ENCODE data around the gene USP34. TPM values are rescaled to one million over a fixed set of nuclear protein-coding genes. Genes with fewer than 3 reads are reported as not detected.
A peak's percentile ranks its signal among the peaks of the same experiment; 100 is the strongest.

The USP34 gene
- total RNA-seq (100 to 1,000 TPM; 230 to 235 TPM), polyA plus RNA-seq (ENCODE audit: insufficient read depth, low read depth, low replicate concordance) (92.3 TPM)
- long read RNA-seq, donor 1, partial matches to known transcripts: 14 of 14 reads
- long read RNA-seq, donor 1, other reads (novel, unspliced or antisense): 0 of 14 reads
- long read RNA-seq, donor 2, partial matches to known transcripts: 0 of 1 reads
- long read RNA-seq, donor 2, other reads (novel, unspliced or antisense): 0 of 1 reads

DNA sequence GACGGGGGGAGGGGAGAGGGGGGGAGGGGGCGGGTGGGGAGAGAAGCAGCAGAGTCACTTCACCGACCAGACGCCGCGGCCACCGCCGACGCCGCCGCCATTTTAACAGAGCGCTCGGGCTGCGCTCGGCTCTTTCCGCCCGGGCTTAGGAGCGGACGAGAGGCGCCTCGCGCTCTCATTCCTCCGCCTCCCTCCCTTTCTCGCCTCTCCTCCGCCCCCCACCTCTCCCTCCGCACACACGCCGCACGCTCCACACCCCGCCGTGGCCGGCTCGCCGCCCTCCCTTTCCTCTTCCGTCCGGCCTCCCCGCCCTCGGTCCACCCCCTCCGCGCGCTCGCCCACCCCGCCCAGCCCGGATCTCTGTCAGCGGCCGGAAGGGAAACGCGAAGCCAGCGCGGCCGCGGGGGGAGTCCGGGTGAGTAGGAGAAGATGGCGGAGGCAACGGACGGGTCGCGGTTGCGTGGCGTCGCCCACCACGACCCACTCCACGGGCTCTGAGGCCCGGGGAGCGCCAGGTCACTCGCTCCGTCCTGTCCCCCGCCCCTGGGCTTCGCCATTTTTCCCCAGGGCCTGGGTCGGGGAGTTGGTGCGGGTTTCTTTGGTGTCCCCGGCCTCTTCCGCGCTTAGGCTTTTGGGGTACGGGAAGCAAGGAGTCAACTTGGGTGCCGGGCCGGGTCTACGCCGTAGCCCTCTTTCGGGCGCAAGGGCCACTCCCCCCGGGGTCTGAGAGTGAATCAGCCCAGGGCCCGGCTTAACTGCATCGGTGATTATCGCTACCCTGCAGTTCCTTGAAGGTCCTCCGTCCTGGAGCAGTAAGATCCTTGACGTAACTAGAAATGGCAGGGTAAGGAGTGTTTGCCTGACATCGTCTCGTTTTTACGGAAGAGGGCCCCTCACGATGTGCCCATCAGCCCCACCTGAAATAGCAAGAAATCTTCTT is at the start of gene USP34:
Gene USP34 (minus strand): TSS at position 123 of the 940 bp plus-strand sequence. CDS start 395 bp downstream, outside the sequence.
- Histone ChIP-seq H3K27ac (peak within 1 kb of the TSS; percentile 92 to 99), H3K27me3 (no peaks in the 10 kb centered on the region), H3K36me3 (ENCODE audit: low read depth, missing control alignments) (no peaks in the 10 kb centered on the region), H3K4me3 (peak within 1 kb of the TSS; percentile 74 to 100), H3K4me1 (peaks cover 27% of the 10 kb centered on the region), H3K9me3 (no peaks in the 10 kb centered on the region)
- intact Hi-C loops (cut with DNase I; ENCODE audit: low total_unique reads): loop anchor here (2.0 kb wide), 1 partner anchor 66 kb away; no protein-coding TSS in a partner anchor
- TF ChIP-seq POLR2A (IDR thresholded peaks at IDR 0.05): peak; percentile 67
- no peak for TF ChIP-seq CTCF (IDR thresholded peaks at IDR 0.05)
- peak; percentile 95 for DNase-seq
- 1% methylated on average over 44 to 89 of the region's 91 CpGs for WGBS, 2 donors

- Histone ChIP-seq H3K27me3 (no peaks in the 10 kb centered on the region), H3K36me3 (ENCODE audit: low read depth, missing control alignments) (no peaks in the 10 kb centered on the region)
- 72 to 76% methylated on average over 3 of the region's 3 CpGs for WGBS, 2 donors
These were observed 49.4 kb upstream of the USP34 start for GRCh38 chr2:61520261-61520660.

DNA sequence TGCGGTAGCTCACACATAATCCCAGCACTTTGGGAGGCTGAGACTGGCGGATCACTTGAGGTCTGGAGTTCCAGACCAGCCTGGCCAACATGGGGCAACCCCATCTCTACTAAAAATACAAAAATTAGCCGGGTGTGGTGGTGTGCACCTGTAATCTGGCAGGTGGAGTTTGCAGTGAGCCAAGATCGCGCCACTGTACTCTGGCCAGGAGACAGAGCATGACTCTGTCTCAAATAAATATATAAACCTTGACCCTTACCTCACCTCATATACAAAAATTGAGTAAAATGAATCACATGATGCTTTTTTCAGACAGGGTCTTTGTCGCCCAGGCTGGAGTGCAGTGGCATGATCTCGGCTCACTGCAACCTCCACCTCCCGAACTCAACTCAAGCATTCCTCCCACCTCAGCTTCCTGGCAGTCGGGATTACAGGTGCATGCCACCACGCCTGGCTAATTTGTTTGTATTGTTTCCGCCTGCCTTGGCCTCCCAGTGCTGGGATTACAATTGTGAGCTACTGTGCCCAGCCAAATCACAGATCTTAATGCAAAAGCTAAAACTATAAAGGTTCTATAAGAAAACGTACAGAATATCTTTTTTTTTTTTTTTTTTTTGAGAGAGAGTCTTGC is 42.0 kb upstream of the USP34 start:
- 74 to 91% methylated on average over 11 to 12 of the region's 12 CpGs for WGBS, 2 donors
- intact Hi-C loops (cut with DNase I; ENCODE audit: low total_unique reads): no loop called here
- H3K27me3 ChIP-seq: no peaks in the 10 kb centered on the region
- no peak overlapping the region for H3K27ac ChIP-seq
- H3K9me3 ChIP-seq: no peaks in the 10 kb centered on the region
- TF ChIP-seq POLR2A (IDR thresholded peaks at IDR 0.05) (no peak), CTCF (IDR thresholded peaks at IDR 0.05) (no peak)
- no peaks in the 10 kb centered on the region for H3K4me1 ChIP-seq
- H3K4me3 ChIP-seq: no peak overlapping the region
- H3K36me3 ChIP-seq (ENCODE audit: low read depth, missing control alignments): no peaks in the 10 kb centered on the region
- no peak for DNase-seq

More at GRCh38 chr2:61520261-61520660, 49.4 kb upstream of the USP34 start:
- Histone ChIP-seq H3K4me1 (peaks cover 22% of the 10 kb centered on the region), H3K4me3 (no peak overlapping the region), H3K9me3 (no peaks in the 10 kb centered on the region), H3K27ac (no peak overlapping the region)
- intact Hi-C loops (cut with DNase I; ENCODE audit: low total_unique reads): loop anchor here (5.0 kb wide), 1 partner anchor 288 kb away; no protein-coding TSS in a partner anchor
- DNase-seq: peak; percentile 70
- TF ChIP-seq CTCF (IDR thresholded peaks at IDR 0.05) (no peak), POLR2A (IDR thresholded peaks at IDR 0.05) (no peak)

- Histone ChIP-seq H3K4me1 (no peaks in the 10 kb centered on the region), H3K27me3 (no peaks in the 10 kb centered on the region), H3K4me3 (no peak overlapping the region), H3K27ac (peak overlapping the region in 1 of 2 donors; percentile 23), H3K9me3 (no peaks in the 10 kb centered on the region), H3K36me3 (ENCODE audit: low read depth, missing control alignments) (no peaks in the 10 kb centered on the region)
- intact Hi-C loops (cut with DNase I; ENCODE audit: low total_unique reads): no loop called here
- DNase-seq: no peak
- 80 to 93% methylated on average over 19 of the region's 19 CpGs for WGBS, 2 donors
- TF ChIP-seq CTCF (IDR thresholded peaks at IDR 0.05) (no peak), POLR2A (IDR thresholded peaks at IDR 0.05) (no peak)
These were observed 40.1 kb upstream of the USP34 start for GRCh38 chr2:61510674-61511671.
